Heart right ventricle (tissue), 16 donors: ENCODE results near the gene C4orf36. TPM values are rescaled to one million over a fixed set of nuclear protein-coding genes. Genes with fewer than 3 reads are reported as not detected.

Experiments
- ATAC-seq, 8 donors: fragments of 200-7000 bp; cut with Tn5 transposase; one replicate each; pipeline ENCODE4 v1.9.1; 2020; ENCODE audit warnings: mild to moderate bottlenecking in 8 of 8, moderate library complexity in 8 of 8, moderate number of reproducible peaks in 1 of 8
- DNase-seq, 2 donors: peaks; one replicate each; pipeline ENCODE4 v3.0.0-alpha.2; 2020
- H3K27ac ChIP-seq, 10 donors: fragments of 200-600 bp; sonication (generic) in 2 of 10; one replicate each; pipeline versions ENCODE4 v1.5.0 to v1.8.0; 2020 to 2022; ENCODE audit warnings: mild to moderate bottlenecking in 3 of 10
- H3K27me3 ChIP-seq, 7 donors: fragments of 200-600 bp; one replicate each; pipeline ENCODE4 v1.8.0; 2021 to 2022; ENCODE audit warnings: mild to moderate bottlenecking in 2 of 7
- H3K36me3 ChIP-seq, 9 donors: fragments of 200-600 bp; sonication (generic) in 1 of 9; one replicate each; pipeline versions ENCODE4 v1.5.0 to v1.8.0; 2020 to 2022; ENCODE audit warnings: mild to moderate bottlenecking in 2 of 9
- H3K4me1 ChIP-seq, 9 donors: fragments of 200-600 bp; sonication (generic) in 1 of 9; one replicate each; pipeline versions ENCODE4 v1.5.0 to v1.8.0; 2020 to 2022; ENCODE audit warnings: mild to moderate bottlenecking in 4 of 9
- H3K4me3 ChIP-seq, 10 donors: fragments of 200-600 bp; sonication (generic) in 2 of 10; one replicate each; pipeline versions ENCODE4 v1.5.0 to v1.8.0; 2020 to 2022; ENCODE audit warnings: mild to moderate bottlenecking in 7 of 10, moderate library complexity in 2 of 10
- H3K9me3 ChIP-seq, 11 donors: fragments of 200-600 bp in 10 of 11; sonication (generic) in 2 of 11; one replicate each; pipeline versions ENCODE4 v1.5.0 to v1.8.0; 2013 to 2022; ENCODE audit warnings: mild to moderate bottlenecking in 2 of 11, control low read depth in 1 of 11, moderate library complexity in 1 of 11
- WGBS, 2 donors: extraction: QIAGEN DNeasy Blood & Tissue Kit; methylation state at CpG; one replicate each; pipeline ENCODE4 v1.1.7; 2013; ENCODE audit warnings: inconsistent platforms in 1 of 2; 5-methylcytosine and 5-hydroxymethylcytosine counted together
- intact Hi-C, 10 donors: fragments of 100-400 bp; cut with DNase I; formaldehyde crosslinking; loops; one replicate each; pipeline versions ENCODE4 v1.11.1 to v1.14.2; 2022
- polyA plus RNA-seq, 2 donors: library from polyadenylated mRNA; stranded (reverse); fragments of 200-250 nt; gene quantifications; one replicate each; pipeline ENCODE4 v1.2.3, GENCODE V29; 2013
- total RNA-seq, 10 donors: library from RNA; stranded (reverse); fragmentation: NEBNext Ultra II Directional in 3 of 10; extraction: Animal tissue kit (Norgen Biotek cat#: 25700) in 3 of 10; gene quantifications; one replicate each; pipeline versions ENCODE4 v1.2.1 to v1.2.4, GENCODE V29; 2021 to 2023
- TF ChIP-seq, protein P1 (sequence below), 9 donors: fragments of 200-600 bp; sonication (generic) in 2 of 9; IDR thresholded peaks; one replicate each; pipeline versions ENCODE4 v1.5.0 to v1.8.0; 2021 to 2022; ENCODE audit warnings: antibody characterized with exemption in 9 of 9, mild to moderate bottlenecking in 5 of 9, moderate library complexity in 1 of 9
- donor health status: Arrhythmogenic right ventricular cardiomyopathy.
- donor health status: ischemic (EF 13 %, LVEDD 7.1; RV severe dilation, severe dysfunction).
- donor health status: healthy with polysubstance abuse.
- donor health status: DM: no; HTN: yes; CAD: no.
- donor health status: DM: no; HTN: no; CAD: no.
- donor health status: ischemic (EF 25% LVEDD 6.9; RV normal size, moderate dysfunction).
- donor health status: ischemic (EF 25% LVEDD 5.7; RV mildly dilated, moderate dysfunction).
- donor health status: healthy.
- donor health status: DM: yes; HTN: yes; CAD: no.
- donor health status: Ischemic cardiomyopathy.
- donor health status: ischemic (EF 35%, LVEDD 5.7; RV mildly dilated, moderate dysfunction).
- donor health status: nonischemic (EF 11% LVEDD 7.7; RV severe dilation, severe dysfunction).
- donor health status: DM: yes; HTN: yes; CAD: no.
- donor health status: PGD.
- donor health status: ischemic (EF 29% LVEDD 5.4; RV normal size, mild dysfunction).
- donor health status: nonischemic (EF 23%, LVEDD 6.1; RV moderate dilation, normal function).

The C4orf36 gene
- total and polyA plus RNA-seq, 12 donors, result 0.10 to 3.5 (median 1.0) TPM; not detected in 3

DNA sequence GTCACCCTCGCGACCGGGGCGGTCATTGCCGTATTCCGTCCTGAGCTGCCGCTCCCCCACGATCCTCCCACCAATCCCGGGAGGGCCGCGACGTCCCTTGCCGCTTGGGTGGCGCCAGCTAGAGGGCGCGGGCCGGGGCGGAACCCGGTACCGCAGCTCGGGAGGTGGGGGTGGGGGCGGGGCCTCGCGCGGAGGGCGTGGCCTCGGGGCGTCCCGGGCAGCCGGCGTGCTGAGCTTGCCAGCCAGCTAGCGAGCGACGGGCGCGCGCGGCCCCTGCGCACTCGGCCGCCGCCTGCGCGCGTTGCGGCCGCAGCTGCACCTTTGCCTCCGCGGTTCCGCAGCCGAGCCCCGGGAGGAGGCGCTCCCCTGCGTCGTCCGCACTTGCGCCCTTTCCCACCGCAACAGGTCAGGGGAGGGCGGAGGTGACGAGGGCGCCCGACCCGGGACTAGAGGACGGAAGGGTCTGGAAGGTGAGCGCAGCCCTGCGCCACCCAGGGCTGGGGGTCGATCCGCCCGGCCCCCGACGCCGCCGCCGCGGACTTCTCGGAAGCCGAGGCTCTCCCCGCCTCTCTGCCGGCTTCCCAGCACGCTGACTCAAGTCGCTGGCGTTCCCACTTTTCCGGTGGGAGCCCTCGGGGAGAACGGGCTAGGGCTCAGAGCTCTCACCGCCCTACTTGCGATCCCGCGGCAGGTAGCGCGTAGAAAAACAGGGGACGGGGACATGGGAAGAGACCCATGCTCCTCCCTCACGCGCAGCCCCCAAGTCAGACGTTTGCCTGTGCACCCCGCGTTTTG, 42.7 kb upstream of the C4orf36 start, which contains the start of gene AFF1:
TSS of gene AFF1 (plus strand) at position 241 of the 795 bp plus-strand sequence. CDS start 13,523 bp downstream, outside the sequence.
- intact Hi-C loops, result loop anchor here in 8 of 10 donors (2.0 to 5.0 kb wide), 4 partner anchors 72 to 286 kb away; partner anchors contain the start of gene KLHL8 (in 1 of the 8)
- Histone ChIP-seq H3K27me3 (no peaks in the 10 kb centered on the region), H3K4me3 (peak within 1 kb of the TSS; percentile 52 to 99 (median 94)), H3K27ac (peak within 1 kb of the TSS; percentile 94 to 100 (median 98)), H3K4me1 (peaks cover 0 to 52% (median 35%) of the 10 kb centered on the region in 9 donors), H3K9me3 (no peaks in the 10 kb centered on the region), H3K36me3 (peaks cover 0 to 23% (median 4%) of the 10 kb centered on the region in 9 donors)
- DNase-seq, result peak; percentile 94 to 96
- TF ChIP-seq, protein P1, sequence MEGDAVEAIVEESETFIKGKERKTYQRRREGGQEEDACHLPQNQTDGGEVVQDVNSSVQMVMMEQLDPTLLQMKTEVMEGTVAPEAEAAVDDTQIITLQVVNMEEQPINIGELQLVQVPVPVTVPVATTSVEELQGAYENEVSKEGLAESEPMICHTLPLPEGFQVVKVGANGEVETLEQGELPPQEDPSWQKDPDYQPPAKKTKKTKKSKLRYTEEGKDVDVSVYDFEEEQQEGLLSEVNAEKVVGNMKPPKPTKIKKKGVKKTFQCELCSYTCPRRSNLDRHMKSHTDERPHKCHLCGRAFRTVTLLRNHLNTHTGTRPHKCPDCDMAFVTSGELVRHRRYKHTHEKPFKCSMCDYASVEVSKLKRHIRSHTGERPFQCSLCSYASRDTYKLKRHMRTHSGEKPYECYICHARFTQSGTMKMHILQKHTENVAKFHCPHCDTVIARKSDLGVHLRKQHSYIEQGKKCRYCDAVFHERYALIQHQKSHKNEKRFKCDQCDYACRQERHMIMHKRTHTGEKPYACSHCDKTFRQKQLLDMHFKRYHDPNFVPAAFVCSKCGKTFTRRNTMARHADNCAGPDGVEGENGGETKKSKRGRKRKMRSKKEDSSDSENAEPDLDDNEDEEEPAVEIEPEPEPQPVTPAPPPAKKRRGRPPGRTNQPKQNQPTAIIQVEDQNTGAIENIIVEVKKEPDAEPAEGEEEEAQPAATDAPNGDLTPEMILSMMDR (IDR thresholded peaks at IDR 0.05), result peak; percentile 22 to 75 (median 61)
- WGBS, 2 donors, result 0 to 1% methylated on average over 91 to 97 of the region's 97 CpGs
- peak; percentile 93 to 97 (median 94) for ATAC-seq

DNA sequence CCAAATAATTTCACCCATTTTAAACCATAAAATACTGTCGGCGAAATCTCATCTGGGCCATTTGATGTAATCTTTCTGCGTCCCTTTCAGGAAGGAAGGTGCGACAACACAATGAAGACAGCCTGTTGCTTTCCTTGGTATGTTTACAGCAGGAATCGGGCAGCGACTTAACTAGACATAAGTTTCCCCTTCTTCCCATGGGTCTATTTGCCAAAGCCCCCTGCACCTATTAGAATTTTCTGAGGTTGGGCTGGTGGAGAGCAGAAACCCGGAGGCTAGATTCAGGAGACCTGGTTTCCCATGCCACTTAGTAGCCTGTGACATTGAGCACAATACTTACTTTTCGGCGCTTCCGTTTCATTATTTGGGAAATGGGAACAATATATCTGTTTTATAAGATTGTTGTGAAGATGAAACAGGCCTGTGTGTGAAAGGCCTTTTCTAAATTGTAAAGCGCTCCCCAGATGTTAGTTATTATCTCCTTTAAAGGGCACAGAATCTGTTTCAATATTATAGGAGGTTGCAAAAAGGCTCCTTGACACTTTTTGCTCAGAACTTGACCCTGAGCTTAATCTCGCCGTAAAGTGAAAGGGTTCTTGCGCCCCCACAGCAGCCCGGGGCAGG, 42.0 kb upstream of the C4orf36 start:
- H3K9me3 ChIP-seq, result no peaks in the 10 kb centered on the region
- TF ChIP-seq, protein P1 (IDR thresholded peaks at IDR 0.05), result no peak
- 3 to 6% methylated on average over 15 of the region's 15 CpGs for WGBS, 2 donors
- H3K27me3 ChIP-seq, result no peaks in the 10 kb centered on the region
- DNase-seq (no peak), ATAC-seq (peak in 2 of 8 donors; percentile 15 to 16)
- intact Hi-C loops, result loop anchor here in 6 of 10 donors (2.0 kb wide), 2 partner anchors 73 to 287 kb away; partner anchors contain the start of gene KLHL8 (in 1 of the 6)
- H3K4me1 ChIP-seq, result peaks cover 0 to 45% (median 28%) of the 10 kb centered on the region in 9 donors
- peak overlapping the region; percentile 94 to 100 (median 98) for H3K27ac ChIP-seq
- H3K4me3 ChIP-seq, result peak overlapping the region; percentile 35 to 99 (median 94)
- H3K36me3 ChIP-seq, result peaks cover 0 to 30% (median 5%) of the 10 kb centered on the region in 9 donors

DNA sequence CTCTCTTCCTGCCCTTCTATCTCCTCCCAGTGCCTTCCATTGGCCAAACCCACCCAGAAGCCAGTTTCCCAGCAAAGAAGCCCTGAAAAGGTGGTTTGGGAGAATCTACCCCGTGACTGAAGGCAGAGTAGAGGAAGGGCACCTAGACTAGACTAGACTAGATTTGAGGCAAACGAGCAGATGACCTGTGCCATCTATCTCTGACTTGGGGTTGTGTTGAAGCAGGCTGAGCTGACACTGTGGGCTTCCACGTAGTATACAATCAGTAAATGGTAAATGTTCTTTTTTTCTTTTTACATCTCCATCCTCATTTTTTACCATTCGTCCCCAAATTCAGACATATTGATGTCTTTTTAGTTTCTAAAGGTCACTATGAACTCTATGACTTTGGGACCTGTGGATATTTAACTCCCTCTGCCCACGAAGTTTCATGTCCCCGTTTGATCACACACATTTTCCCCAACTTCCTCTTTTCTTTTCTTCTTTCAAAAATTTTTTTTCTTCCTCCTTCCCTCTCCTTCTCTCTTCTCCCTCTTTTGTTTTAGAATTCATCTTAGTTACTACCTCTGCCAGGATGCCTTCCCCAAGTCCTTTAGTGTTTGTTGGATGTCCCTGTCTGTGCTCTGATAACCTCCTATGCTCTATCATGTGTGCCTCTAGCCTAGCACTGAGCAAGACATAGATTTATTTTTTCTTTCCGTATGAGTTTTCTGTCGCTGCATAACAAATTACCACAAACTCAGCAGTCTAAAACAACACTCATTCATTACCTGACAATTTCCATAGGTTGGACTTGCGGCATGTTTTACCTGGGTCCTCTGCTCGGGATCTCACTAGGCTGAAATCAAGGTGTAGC, 36.4 kb upstream of the C4orf36 start:
- H3K36me3 ChIP-seq, result peaks cover 0 to 54% (median 5%) of the 10 kb centered on the region in 9 donors
- TF ChIP-seq, protein P1 (IDR thresholded peaks at IDR 0.05), result no peak
- H3K4me3 ChIP-seq, result no peak overlapping the region
- H3K4me1 ChIP-seq, result peaks cover 0 to 34% (median 5%) of the 10 kb centered on the region in 9 donors
- peak overlapping the region in 1 of 10 donors; percentile 52 for H3K27ac ChIP-seq
- DNase-seq (no peak), ATAC-seq (peak in 1 of 8 donors; percentile 7)
- intact Hi-C loops, result loop anchor here in 3 of 10 donors (5.0 to 10.0 kb wide), 2 partner anchors 164 to 306 kb away; no protein-coding TSS in a partner anchor
- WGBS, 2 donors, result 88 to 92% methylated on average over 10 of the region's 10 CpGs
- H3K9me3 ChIP-seq, result no peaks in the 10 kb centered on the region
- no peaks in the 10 kb centered on the region for H3K27me3 ChIP-seq
